Measurements from ENCODE around the gene NUBPL. TPM values are rescaled to one million over a fixed set of nuclear protein-coding genes. Genes with fewer than 3 reads are reported as not detected.

NUBPL gene
- total RNA-seq, 4 donors from 2014 or later, result 10.3 to 38.2 (median 13.4) TPM

- 79 to 83% methylated on average over 7 of the region's 7 CpGs for WGBS, 2 donors
- no peak for DNase-seq (ENCODE audit: low spot score in 2 of 2)
- H3K27me3 ChIP-seq, result no peaks in the 10 kb centered on the region
- H3K4me1 ChIP-seq, result peaks cover 0 to 22% (median 0%) of the 10 kb centered on the region in 4 donors
- TF ChIP-seq EP300 (IDR thresholded peaks at IDR 0.05), result peak in 1 of 2 donors; percentile 50
- no peak for TF ChIP-seq POLR2A (IDR thresholded peaks at IDR 0.05)
- H3K27ac ChIP-seq, result no peak overlapping the region
- H3K36me3 ChIP-seq, result no peaks in the 10 kb centered on the region
- no peak overlapping the region for H3K4me3 ChIP-seq
- H3K9me3 ChIP-seq, result no peaks in the 10 kb centered on the region
Observed at GRCh38 chr14:31879661-31880348, 318.6 kb downstream of the NUBPL start.

GRCh38 chr14:31880935-31881334, 319.7 kb downstream of the NUBPL start:
- TF ChIP-seq POLR2A (IDR thresholded peaks at IDR 0.05) (no peak), CTCF (IDR thresholded peaks at IDR 0.05) (no peak), EP300 (IDR thresholded peaks at IDR 0.05) (no peak)
- Histone ChIP-seq H3K4me3 (no peak overlapping the region), H3K27ac (no peak overlapping the region), H3K36me3 (no peaks in the 10 kb centered on the region), H3K9me3 (no peaks in the 10 kb centered on the region), H3K4me1 (peaks cover 0 to 23% (median 0%) of the 10 kb centered on the region in 4 donors), H3K27me3 (no peaks in the 10 kb centered on the region)
- DNase-seq (ENCODE audit: low spot score in 2 of 2), result no peak
- 55 to 70% methylated on average over 4 of the region's 4 CpGs for WGBS, 2 donors

- no peak for DNase-seq (ENCODE audit: low spot score in 2 of 2)
- Histone ChIP-seq H3K9me3 (no peaks in the 10 kb centered on the region), H3K27ac (no peak overlapping the region), H3K4me1 (peaks cover 0 to 31% (median 0%) of the 10 kb centered on the region in 4 donors), H3K4me3 (no peak overlapping the region), H3K27me3 (no peaks in the 10 kb centered on the region), H3K36me3 (no peaks in the 10 kb centered on the region)
- 96% methylated on average over 4 of the region's 4 CpGs for WGBS, 2 donors
- TF ChIP-seq POLR2A (IDR thresholded peaks at IDR 0.05) (no peak), EP300 (IDR thresholded peaks at IDR 0.05) (no peak), CTCF (IDR thresholded peaks at IDR 0.05) (no peak)
Observed at GRCh38 chr14:31881531-31882310, 320.5 kb downstream of the NUBPL start.

GRCh38 chr14:31884238-31884637, 323.0 kb downstream of the NUBPL start:
- Histone ChIP-seq H3K9me3 (no peaks in the 10 kb centered on the region), H3K4me3 (no peak overlapping the region), H3K27me3 (no peaks in the 10 kb centered on the region), H3K27ac (no peak overlapping the region), H3K36me3 (no peaks in the 10 kb centered on the region), H3K4me1 (peaks cover 0 to 15% (median 0%) of the 10 kb centered on the region in 4 donors)
- no peak for TF ChIP-seq EP300 (IDR thresholded peaks at IDR 0.05)
- TF ChIP-seq CTCF (IDR thresholded peaks at IDR 0.05), result no peak
- TF ChIP-seq POLR2A (IDR thresholded peaks at IDR 0.05), result no peak
- 95 to 96% methylated on average over 2 of the region's 2 CpGs for WGBS, 2 donors
- no peak for DNase-seq (ENCODE audit: low spot score in 2 of 2)

GRCh38 chr14:31884776-31885379, 323.7 kb downstream of the NUBPL start:
- H3K27me3 ChIP-seq, result no peaks in the 10 kb centered on the region
- H3K9me3 ChIP-seq, result no peaks in the 10 kb centered on the region
- 94 to 95% methylated on average over 7 of the region's 7 CpGs for WGBS, 2 donors
- no peak overlapping the region for H3K4me3 ChIP-seq
- H3K4me1 ChIP-seq, result peaks cover 0 to 15% (median 0%) of the 10 kb centered on the region in 4 donors
- TF ChIP-seq POLR2A (IDR thresholded peaks at IDR 0.05) (no peak), EP300 (IDR thresholded peaks at IDR 0.05) (no peak), CTCF (IDR thresholded peaks at IDR 0.05) (no peak)
- no peak overlapping the region for H3K27ac ChIP-seq
- H3K36me3 ChIP-seq, result no peaks in the 10 kb centered on the region
- DNase-seq (ENCODE audit: low spot score in 2 of 2), result no peak
